HepG2 (cell line): ENCODE measurements around the gene GPM6B. TPM values are rescaled to one million over a fixed set of nuclear protein-coding genes. Genes with fewer than 3 reads are reported as not detected.

Source experiments
- ASH2L ChIP-seq: fragments of 300-600, 200-600 bp; sonication (generic); IDR thresholded peaks from 2 replicates; pipeline ENCODE4 v1.7.0; 2017; ENCODE audit warnings: low read depth, mild to moderate bottlenecking, moderate library complexity, mixed read lengths, low read length; ENCODE audit not compliant: insufficient read length
- FOXM1 ChIP-seq: sonication (generic); formaldehyde crosslinking; IDR thresholded peaks from 2 replicates; pipeline ENCODE4 v1.5.0; 2020; ENCODE audit warnings: missing genetic modification reagents
- GATAD2A ChIP-seq: IDR thresholded peaks from 2 replicates; pipeline ENCODE4 v1.6.1; 2016
- KDM3A ChIP-seq: IDR thresholded peaks from 2 replicates; pipeline ENCODE4 v1.6.1; 2018; ENCODE audit warnings: low read depth, missing compliant biosample characterization
- MEF2D ChIP-seq: sonication (generic); formaldehyde crosslinking; IDR thresholded peaks from 2 replicates; pipeline ENCODE4 v1.5.1; 2020; ENCODE audit warnings: mild to moderate bottlenecking, missing genetic modification reagents
- MXI1 ChIP-seq: IDR thresholded peaks from 3 replicates; pipeline ENCODE4 v1.6.1; 2012; ENCODE audit warnings: low read depth, low read length, inconsistent platforms, borderline replicate concordance
- NCOA2 ChIP-seq: sonication (generic); formaldehyde crosslinking; IDR thresholded peaks from 2 replicates; pipeline ENCODE4 v1.8.0; 2022; ENCODE audit warnings: inconsistent platforms
- NFE2L2 ChIP-seq: fragments of 150-350 bp; IDR thresholded peaks from 2 replicates; pipeline ENCODE4 v1.6.1; 2014; ENCODE audit warnings: low read length
- NFKB2 ChIP-seq: sonication (generic); formaldehyde crosslinking; IDR thresholded peaks from 2 replicates; pipeline ENCODE4 v1.4.0; 2020; ENCODE audit warnings: missing genetic modification reagents, borderline replicate concordance
- POGZ ChIP-seq: sonication (generic); formaldehyde crosslinking; IDR thresholded peaks from 2 replicates; pipeline ENCODE4 v1.4.0; 2020; ENCODE audit warnings: mild to moderate bottlenecking, missing genetic modification reagents
- SALL1 ChIP-seq: sonication (generic); formaldehyde crosslinking; IDR thresholded peaks from 2 replicates; pipeline ENCODE4 v1.8.0; 2022; ENCODE audit warnings: mild to moderate bottlenecking, missing genetic modification reagents
- SNAPC4 ChIP-seq: sonication (generic); formaldehyde crosslinking; IDR thresholded peaks from 2 replicates; pipeline ENCODE4 v1.4.0; 2020; ENCODE audit warnings: mild to moderate bottlenecking, missing genetic modification reagents
- TCF7L2 ChIP-seq: IDR thresholded peaks from 2 replicates; pipeline ENCODE4 v1.6.1; 2011; ENCODE audit warnings: mild to moderate bottlenecking, low read depth, low read length, moderate library complexity
- ZBTB20 ChIP-seq: sonication (generic); formaldehyde crosslinking; IDR thresholded peaks from 2 replicates; pipeline ENCODE4 v1.8.1; 2023; ENCODE audit warnings: missing genetic modification reagents, low read depth, mild to moderate bottlenecking, borderline replicate concordance
- ZFY ChIP-seq: sonication (generic); formaldehyde crosslinking; IDR thresholded peaks from 2 replicates; pipeline ENCODE4 v1.4.0; 2020; ENCODE audit warnings: missing genetic modification reagents
- ZNF407 ChIP-seq: sonication (generic); formaldehyde crosslinking; IDR thresholded peaks from one replicate; pipeline ENCODE4 v1.5.1; 2020; ENCODE audit warnings: mild to moderate bottlenecking, missing genetic modification reagents; ENCODE audit errors: not compliant biosample characterization
- ZNF547 ChIP-seq: sonication (generic); formaldehyde crosslinking; IDR thresholded peaks from 2 replicates; pipeline ENCODE4 v1.5.1; 2020; ENCODE audit warnings: mild to moderate bottlenecking, missing genetic modification reagents
- polyA plus RNA-seq, 8 experiments: library from polyadenylated mRNA; depleted of rRNA in 3 of 8; stranded (reverse) in 7 of 8; unstranded in 1 of 8; fragments of >200 nt; fragmentation: Illumina TruSeq in 4 of 8; extraction: Trizol in 4 of 8; gene quantifications; 2 replicates each; pipeline versions ENCODE4 v1.2.1 to v1.2.3, GENCODE V29; 2011 to 2016; ENCODE audit warnings: low read depth in 4 of 8, missing spikeins in 1 of 8, mixed read lengths in 1 of 8; ENCODE audit not compliant: insufficient read depth in 1 of 8
- total RNA-seq, 5 experiments: library from RNA; depleted of rRNA; stranded (reverse); fragments of >200 nt; fragmentation: Illumina TruSeq; extraction: Trizol; gene quantifications; 2 replicates each; pipeline ENCODE4 v1.2.3, GENCODE V29; 2016; ENCODE audit warnings: low read depth in 1 of 5

Gene GPM6B
- total and polyA plus RNA-seq, 2 of the 13 experiments (the other 11 are each of a cell fraction or from before 2014, with no cell fraction given), result not detected

- no peak for TF ChIP-seq FOXM1 (CRISPR knock-in tag)
- TF ChIP-seq NCOA2 (CRISPR knock-in tag), result no peak
- peak; percentile 17; the same call in 1 of the 2 replicates for TF ChIP-seq GATAD2A (CRISPR knock-in tag)
- TF ChIP-seq ZBTB20, result no peak
- TF ChIP-seq NFKB2, result no peak
- TF ChIP-seq KDM3A (CRISPR knock-in tag), result peak; percentile 16; the same call in 1 of the 2 replicates
- TF ChIP-seq SALL1 (CRISPR knock-in tag), result peak; percentile 22; the same call in 1 of the 2 replicates
- no peak for TF ChIP-seq NFE2L2
- TF ChIP-seq TCF7L2, result no peak
- TF ChIP-seq ZNF407, result peak; percentile 48
- 0 out of 2 replicates have a peak, but pooled peaks have one; percentile 42 for TF ChIP-seq ZNF547 (CRISPR knock-in tag)
- TF ChIP-seq ASH2L, result peak; percentile 61
- TF ChIP-seq MXI1, result peak; percentile 63; the same call in 1 of the 3 replicates
- TF ChIP-seq MEF2D (CRISPR knock-in tag), result peak; percentile 99
- peak; percentile 35; the same call in 1 of the 2 replicates for TF ChIP-seq SNAPC4 (CRISPR knock-in tag)
- TF ChIP-seq POGZ (CRISPR knock-in tag), result peak; percentile 80
- peak; percentile 75 for TF ChIP-seq ZFY (CRISPR knock-in tag)
Observed at GRCh38 chrX:13734278-13735172, 82.4 kb downstream of the GPM6B start, which contains the start of the genes OFD1 and TRAPPC2 (continued).
